Activated T-cell treated with anti-CD3 and anti-CD28 coated beads, Interleukin-2, amount 50 U/mL, for 72 hours (primary cell): ENCODE measurements around the gene KBTBD13. TPM values are rescaled to one million over a fixed set of nuclear protein-coding genes. Genes with fewer than 3 reads are reported as not detected.
A peak's percentile ranks its signal among the peaks of the same experiment; 100 is the strongest.
"Not testable (repeated sequence)": the region's sequence is repeated elsewhere in the genome, so short reads cannot be mapped to it uniquely, and the experiment has no call there.

Experiments used
- ATAC-seq, 2 donors: fragments of 150-1000 bp; cut with Tn5 transposase; replicated peaks in 1 of 2; 2 replicates each; pipeline ENCODE4 v1.10.0; 2021; ENCODE audit warnings: moderate library complexity in 2 of 2, mild to moderate bottlenecking in 1 of 2
- DNase-seq, 2 donors: peaks; one replicate each; pipeline ENCODE4 v3.0.0; 2021 to 2022; ENCODE audit warnings: mixed read lengths in 1 of 2
- H3K27ac Mint-ChIP-seq: one replicate; pipeline ENCODE4 v1.8.0; 2022; ENCODE audit warnings: mild to moderate bottlenecking, moderate library complexity, mixed read lengths
- H3K27me3 Mint-ChIP-seq: one replicate; pipeline ENCODE4 v1.8.0; 2022; ENCODE audit warnings: low read depth, mixed read lengths
- H3K36me3 Mint-ChIP-seq, 2 donors: one replicate each; pipeline ENCODE4 v1.8.0; 2022; ENCODE audit warnings: mixed read lengths in 2 of 2, mild to moderate bottlenecking in 1 of 2; ENCODE audit not compliant: insufficient read depth in 2 of 2
- H3K4me1 Mint-ChIP-seq: one replicate; pipeline ENCODE4 v1.8.0; 2022; ENCODE audit warnings: low read depth, mixed read lengths
- H3K4me3 Mint-ChIP-seq, 2 donors: one replicate each; pipeline ENCODE4 v1.8.0; 2022; ENCODE audit warnings: mild to moderate bottlenecking in 2 of 2, mixed read lengths in 2 of 2, moderate library complexity in 2 of 2
- H3K9me3 Mint-ChIP-seq, 2 donors: one replicate each; pipeline ENCODE4 v1.8.0; 2022; ENCODE audit warnings: mixed read lengths in 2 of 2
- total RNA-seq, 2 donors: library from RNA; stranded (reverse); gene quantifications; one replicate each; pipeline ENCODE4 v1.2.3, GENCODE V29; 2022

The KBTBD13 gene
- total RNA-seq, 2 donors from 2014 or later: not detected

DNA sequence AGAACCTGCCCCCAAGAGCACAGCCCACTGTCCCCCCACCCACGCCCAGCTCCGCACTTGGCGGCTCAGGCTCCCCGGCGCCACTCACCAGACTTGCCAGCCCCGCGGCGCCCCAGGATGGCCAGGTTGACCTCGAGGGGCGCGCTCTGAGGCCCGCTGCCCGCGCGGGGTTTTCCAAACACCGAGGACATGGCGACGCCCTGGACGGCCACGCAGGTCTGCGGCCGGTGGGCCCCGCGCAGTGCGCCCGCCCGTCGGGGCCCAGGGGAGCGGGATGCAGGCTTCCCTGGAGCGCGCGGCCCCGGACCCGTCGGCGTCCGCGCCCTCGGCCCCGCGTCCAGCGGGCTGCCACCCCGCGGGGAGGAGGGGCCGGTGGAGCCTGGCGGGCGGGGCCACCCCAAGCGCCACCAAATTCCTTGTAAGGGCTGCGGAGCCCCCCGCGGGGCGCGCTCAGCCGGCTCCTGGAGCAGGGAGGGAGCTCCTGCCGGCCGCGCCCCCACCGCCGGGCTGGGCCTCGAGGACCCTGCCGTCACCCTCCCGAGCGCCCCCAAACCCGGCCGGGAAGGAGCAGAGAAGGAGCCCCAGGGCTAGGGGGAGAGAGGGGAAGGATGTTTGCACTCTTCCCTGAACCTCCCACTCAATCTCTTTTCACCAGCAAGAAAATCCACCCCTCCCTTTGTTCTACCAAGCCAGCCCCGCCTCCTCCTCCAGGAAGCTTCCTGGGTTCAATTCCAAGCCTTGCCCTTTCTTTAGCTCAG is 8.7 kb upstream of the KBTBD13 start, which contains the start of gene RASL12:
RASL12 (minus strand) TSS at position 347 of the 758 bp plus-strand sequence; CDS start at position 191, 156 bp downstream.
- Mint-ChIP-seq H3K9me3 (no peaks in the 10 kb centered on the region), H3K4me3 (peak within 1 kb of the TSS; percentile 30 to 68), H3K36me3 (no peaks in the 10 kb centered on the region), H3K4me1 (peaks cover 6% of the 10 kb centered on the region), H3K27ac (no peak within 1 kb of the TSS), H3K27me3 (peaks cover 35% of the 10 kb centered on the region)
- DNase-seq (no peak), ATAC-seq (no peak)

DNA sequence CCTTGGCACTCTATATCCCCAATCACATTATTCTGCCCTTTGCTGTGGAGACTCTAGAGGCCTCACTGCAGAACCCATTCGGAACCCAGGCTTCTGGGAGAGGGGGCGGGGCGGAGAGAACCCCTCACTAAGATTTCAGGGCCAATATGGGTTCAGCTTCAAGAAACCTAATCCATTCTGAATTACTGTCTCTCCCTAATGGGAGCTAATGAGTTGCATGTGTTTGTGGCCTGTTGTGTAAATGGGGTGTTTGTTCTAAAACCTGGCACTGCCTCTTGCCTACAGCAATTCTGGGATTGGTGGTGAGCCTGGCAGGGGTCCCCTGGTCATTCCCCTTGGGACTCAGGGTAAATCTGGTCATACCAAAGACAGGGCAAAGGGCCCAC is 8.2 kb upstream of the KBTBD13 start:
- Mint-ChIP-seq H3K27me3 (peaks cover 35% of the 10 kb centered on the region), H3K9me3 (no peaks in the 10 kb centered on the region), H3K36me3 (no peaks in the 10 kb centered on the region), H3K4me1 (peaks cover 6% of the 10 kb centered on the region), H3K4me3 (peak overlapping the region; percentile 30 to 65), H3K27ac (no peak overlapping the region)
- ATAC-seq (no peak), DNase-seq (no peak)

DNA sequence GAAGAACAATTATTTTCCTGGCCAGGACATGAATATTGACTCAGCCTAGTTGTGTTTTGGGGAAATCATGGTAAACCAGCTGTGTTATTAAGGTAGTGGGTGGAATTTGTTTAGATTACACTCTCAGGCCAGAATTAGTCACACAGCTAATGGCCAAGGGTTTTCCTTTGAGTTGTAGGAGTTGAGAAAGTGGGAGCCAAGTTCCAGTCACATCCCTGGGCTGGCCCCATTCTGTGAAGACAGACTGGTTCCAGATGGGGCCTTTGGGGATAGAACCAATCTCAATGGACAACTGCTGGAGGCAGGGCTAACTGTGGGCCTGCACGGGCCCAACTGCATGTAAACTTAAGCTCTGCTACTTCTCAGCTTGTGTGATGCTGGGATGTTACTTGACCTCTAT is 7.4 kb upstream of the KBTBD13 start:
- Mint-ChIP-seq H3K27me3 (peaks cover 35% of the 10 kb centered on the region), H3K36me3 (no peaks in the 10 kb centered on the region)
- no peak for ATAC-seq

DNA sequence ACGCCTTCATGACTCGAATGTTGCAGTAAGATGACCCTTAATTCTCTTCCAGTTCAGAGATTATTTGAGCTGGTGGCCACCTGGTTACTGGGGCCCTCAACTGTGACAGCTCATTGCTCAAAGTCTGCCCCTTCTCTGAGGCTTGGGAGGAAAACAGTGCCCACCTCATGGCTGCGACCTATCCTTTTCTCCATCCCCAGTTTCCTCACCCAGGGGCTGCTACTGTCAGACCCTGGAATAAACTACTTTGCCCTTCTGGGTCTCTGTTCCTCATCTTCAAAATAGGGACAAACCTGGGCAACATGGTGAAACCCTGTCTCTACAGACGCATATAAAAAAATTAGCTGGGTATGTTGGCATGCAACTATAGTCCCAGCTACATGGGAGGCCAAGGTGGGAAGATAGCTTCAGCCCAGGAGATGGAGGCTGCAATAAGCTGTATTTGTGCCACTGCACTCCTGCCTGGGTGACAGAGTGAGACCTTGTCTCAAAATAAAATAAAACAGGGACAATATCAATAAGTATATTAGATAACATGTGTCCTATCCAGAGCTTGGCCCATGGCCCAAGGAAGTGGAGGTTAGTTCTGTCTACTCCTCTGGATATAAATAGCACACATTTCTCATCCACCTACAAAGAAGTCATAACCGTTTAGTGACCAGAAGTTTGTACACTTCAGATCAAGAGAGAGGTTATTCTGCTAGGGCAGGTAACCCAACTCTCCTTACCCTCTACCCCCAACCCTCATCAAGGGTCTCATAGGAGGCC is 6.6 kb upstream of the KBTBD13 start:
- Mint-ChIP-seq H3K27me3 (peaks cover 35% of the 10 kb centered on the region), H3K4me3 (no peak overlapping the region), H3K36me3 (no peaks in the 10 kb centered on the region), H3K4me1 (peaks cover 6% of the 10 kb centered on the region), H3K27ac (no peak overlapping the region), H3K9me3 (no peaks in the 10 kb centered on the region)
- ATAC-seq (no peak), DNase-seq (no peak)

More for the DNA sequence above, 7.4 kb upstream of the KBTBD13 start:
- no peak for DNase-seq
- H3K4me1 Mint-ChIP-seq: peaks cover 6% of the 10 kb centered on the region
- H3K4me3 Mint-ChIP-seq: no peak overlapping the region
- H3K27ac Mint-ChIP-seq: no peak overlapping the region
- H3K9me3 Mint-ChIP-seq: no peaks in the 10 kb centered on the region

DNA sequence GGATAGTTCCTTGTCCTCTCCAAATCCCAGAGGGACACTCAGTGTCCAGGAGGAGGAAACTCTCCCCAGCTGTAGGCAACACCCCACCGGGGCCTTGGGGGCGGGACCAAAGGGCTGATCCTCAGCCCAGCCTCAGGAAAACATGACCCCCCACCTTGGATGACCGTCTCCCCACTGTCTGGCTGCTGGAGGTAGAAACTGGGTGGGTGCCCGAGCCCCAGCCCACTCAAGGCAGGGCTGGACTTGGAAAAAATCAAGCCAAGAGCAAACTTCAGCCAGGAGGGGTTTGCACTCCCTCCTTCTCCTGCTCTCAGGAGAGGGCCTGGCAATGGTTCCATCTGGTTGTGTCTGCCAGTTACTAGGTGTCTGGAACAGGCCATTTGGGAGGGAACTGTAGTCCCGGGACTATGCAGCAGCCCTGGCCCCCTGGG is 5.2 kb upstream of the KBTBD13 start:
- Mint-ChIP-seq H3K36me3 (no peaks in the 10 kb centered on the region), H3K4me1 (peaks cover 6% of the 10 kb centered on the region), H3K9me3 (no peaks in the 10 kb centered on the region), H3K27me3 (peaks cover 26% of the 10 kb centered on the region), H3K4me3 (no peak overlapping the region), H3K27ac (no peak overlapping the region)
- DNase-seq (no peak), ATAC-seq (no peak)

DNA sequence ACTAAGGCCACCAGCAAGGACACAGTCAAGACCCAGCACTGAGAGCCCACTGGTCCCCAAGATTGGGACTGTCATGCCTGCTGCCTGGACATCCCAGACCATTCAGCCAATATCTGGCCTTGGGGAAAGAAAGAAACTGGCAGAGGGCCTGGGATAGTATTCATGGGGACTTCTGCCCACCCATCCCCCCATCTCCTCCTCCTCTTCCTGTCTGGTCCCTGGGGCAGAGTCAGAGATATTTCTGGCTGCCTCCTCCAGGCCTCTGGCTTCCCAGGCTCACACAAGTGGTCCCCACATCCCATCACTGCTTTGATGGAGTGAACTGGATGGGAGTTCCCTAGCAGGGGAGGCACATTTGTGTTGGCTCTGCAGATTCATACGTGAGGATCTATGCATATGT is 4.5 kb upstream of the KBTBD13 start:
- Mint-ChIP-seq H3K27ac (no peak overlapping the region), H3K36me3 (no peaks in the 10 kb centered on the region), H3K27me3 (peaks cover 21% of the 10 kb centered on the region), H3K4me1 (peaks cover 6% of the 10 kb centered on the region), H3K4me3 (no peak overlapping the region), H3K9me3 (no peaks in the 10 kb centered on the region)
- ATAC-seq (no peak), DNase-seq (no peak)

DNA sequence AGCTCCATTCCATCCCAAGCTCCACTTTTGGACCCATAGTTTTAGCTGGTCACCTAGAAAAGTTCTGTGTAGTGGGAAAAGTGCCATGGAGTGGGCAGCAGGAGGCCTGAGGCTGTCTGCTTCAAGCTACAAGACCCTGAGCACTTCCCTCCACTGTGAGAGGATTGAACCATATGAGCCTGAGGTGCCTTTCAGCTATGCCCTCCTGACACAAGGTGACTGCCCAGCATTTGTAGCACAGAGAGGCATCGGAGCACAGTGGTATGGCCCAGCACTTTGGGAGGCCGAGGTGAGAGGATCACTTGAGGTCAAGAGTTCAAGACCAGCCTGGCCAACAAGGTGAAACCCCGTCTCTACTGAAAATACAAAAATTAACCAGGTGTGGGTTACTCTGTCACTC is 3.9 kb upstream of the KBTBD13 start:
- no peak overlapping the region for H3K4me3 Mint-ChIP-seq
- DNase-seq (no peak), ATAC-seq (no peak)
- H3K4me1 Mint-ChIP-seq: peaks cover 7% of the 10 kb centered on the region
- H3K27ac Mint-ChIP-seq: no peak overlapping the region
- peaks cover 17% of the 10 kb centered on the region for H3K27me3 Mint-ChIP-seq
- no peaks in the 10 kb centered on the region for H3K9me3 Mint-ChIP-seq
- H3K36me3 Mint-ChIP-seq: no peaks in the 10 kb centered on the region

DNA sequence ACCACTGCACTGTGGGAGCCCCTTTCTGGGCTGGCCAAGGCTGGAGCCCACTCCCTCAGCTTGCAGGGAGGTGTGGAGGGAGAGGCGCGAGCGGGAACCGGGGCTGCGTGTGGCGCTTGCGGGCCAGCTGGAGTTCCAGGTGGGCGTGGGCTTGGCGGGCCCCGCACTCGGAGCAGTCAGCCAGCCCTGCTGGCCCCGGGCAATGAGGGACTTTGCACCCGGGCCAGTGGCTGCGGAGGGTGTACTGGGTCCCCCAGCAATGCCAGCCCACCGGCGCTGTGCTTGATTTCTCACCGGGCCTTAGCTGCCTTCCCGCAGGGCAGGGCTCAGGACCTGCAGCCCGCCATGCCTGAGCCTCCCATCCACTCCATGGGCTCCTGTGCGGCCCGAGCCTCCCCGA is 1.6 kb upstream of the KBTBD13 start:
- H3K4me1 Mint-ChIP-seq, H3K4me3 Mint-ChIP-seq, H3K27ac Mint-ChIP-seq, DNase-seq, H3K36me3 Mint-ChIP-seq, ATAC-seq, H3K9me3 Mint-ChIP-seq: not testable (repeated sequence)
- peaks cover 25% of the 10 kb centered on the region for H3K27me3 Mint-ChIP-seq

DNA sequence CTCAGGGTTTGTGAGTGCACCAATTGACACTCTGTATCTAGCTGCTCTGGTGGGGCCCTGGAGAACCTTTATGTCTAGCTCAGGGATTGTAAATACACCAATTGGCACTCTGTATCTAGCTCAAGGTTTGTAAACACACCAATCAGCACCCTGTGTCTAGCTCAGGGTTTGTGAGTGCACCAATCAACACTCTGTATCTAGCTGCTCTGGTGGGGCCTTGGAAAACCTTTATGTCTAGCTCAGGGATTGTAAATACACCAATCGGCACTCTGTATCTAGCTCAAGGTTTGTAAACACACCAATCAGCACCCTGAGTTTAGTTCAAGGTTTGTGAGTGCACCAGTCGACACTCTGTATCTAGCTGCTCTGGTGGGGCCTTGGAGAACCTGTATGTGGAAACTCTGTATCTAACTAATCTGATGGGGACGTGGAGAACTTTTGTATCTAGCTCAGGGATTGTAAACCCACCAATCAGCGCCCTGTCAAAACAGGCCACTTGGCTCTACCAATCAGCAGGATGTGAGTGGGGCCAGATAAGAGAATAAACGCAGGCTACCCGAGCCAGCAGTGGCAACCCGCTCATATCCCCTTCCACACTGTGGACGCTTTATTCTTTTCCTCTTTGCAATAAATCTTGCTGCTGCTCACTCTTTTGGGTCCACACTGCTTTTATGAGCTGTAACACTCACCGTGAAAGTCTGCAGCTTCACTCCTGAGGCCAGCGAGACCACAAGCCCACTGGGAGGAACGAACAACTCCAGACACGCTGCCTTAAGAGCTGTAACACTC is 745 bp upstream of the KBTBD13 start:
- H3K4me3 Mint-ChIP-seq, H3K36me3 Mint-ChIP-seq, H3K27ac Mint-ChIP-seq, H3K4me1 Mint-ChIP-seq, DNase-seq, H3K9me3 Mint-ChIP-seq, ATAC-seq: not testable (repeated sequence)
- H3K27me3 Mint-ChIP-seq: peaks cover 25% of the 10 kb centered on the region

DNA sequence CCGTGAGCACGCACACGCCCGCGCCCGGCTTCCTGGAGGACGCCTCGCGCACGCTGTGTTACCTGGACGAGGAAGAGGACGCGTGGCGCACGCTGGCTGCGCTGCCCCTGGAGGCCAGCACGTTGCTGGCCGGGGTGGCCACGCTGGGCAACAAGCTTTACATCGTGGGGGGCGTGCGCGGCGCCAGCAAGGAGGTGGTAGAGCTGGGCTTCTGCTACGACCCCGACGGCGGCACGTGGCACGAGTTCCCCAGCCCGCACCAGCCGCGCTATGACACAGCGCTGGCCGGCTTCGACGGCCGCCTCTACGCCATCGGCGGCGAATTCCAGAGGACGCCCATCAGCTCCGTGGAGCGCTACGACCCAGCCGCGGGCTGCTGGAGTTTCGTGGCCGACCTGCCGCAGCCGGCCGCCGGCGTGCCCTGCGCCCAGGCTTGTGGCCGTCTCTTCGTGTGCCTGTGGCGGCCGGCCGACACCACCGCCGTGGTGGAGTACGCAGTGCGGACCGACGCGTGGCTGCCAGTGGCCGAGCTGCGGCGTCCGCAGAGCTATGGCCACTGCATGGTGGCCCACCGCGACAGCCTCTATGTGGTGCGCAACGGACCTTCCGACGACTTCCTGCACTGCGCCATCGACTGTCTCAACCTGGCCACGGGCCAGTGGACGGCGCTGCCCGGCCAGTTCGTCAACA is 890 bp downstream of the KBTBD13 start:
- no peak for ATAC-seq
- Mint-ChIP-seq H3K9me3 (no peaks in the 10 kb centered on the region), H3K4me3 (peak overlapping the region in 1 of 2 donors; percentile 31), H3K4me1 (peaks cover 18% of the 10 kb centered on the region), H3K27me3 (peaks cover 27% of the 10 kb centered on the region), H3K36me3 (no peaks in the 10 kb centered on the region), H3K27ac (no peak overlapping the region)
- no peak for DNase-seq

DNA sequence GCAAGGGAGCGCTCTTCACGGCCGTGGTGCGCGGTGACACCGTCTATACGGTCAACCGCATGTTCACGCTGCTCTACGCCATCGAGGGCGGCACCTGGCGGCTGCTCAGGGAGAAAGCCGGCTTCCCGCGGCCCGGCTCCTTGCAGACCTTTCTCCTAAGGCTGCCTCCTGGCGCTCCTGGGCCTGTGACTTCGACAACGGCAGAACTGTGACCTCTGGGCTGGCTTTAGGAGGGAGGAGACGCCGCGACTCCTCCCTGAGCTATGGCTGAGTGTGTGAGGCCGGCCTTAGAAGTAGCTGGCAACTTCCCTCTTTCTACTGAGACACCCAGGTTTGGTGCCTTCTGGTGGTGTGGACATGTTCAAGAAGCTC is 1.4 kb downstream of the KBTBD13 start:
- no peaks in the 10 kb centered on the region for H3K36me3 Mint-ChIP-seq
- no peaks in the 10 kb centered on the region for H3K9me3 Mint-ChIP-seq
- H3K27me3 Mint-ChIP-seq: peaks cover 32% of the 10 kb centered on the region
- H3K4me1 Mint-ChIP-seq: peaks cover 24% of the 10 kb centered on the region
- H3K4me3 Mint-ChIP-seq: peak overlapping the region in 1 of 2 donors; percentile 31
- peak; percentile 64 to 79 for ATAC-seq
- peak; percentile 54 to 68 for DNase-seq
- H3K27ac Mint-ChIP-seq: no peak overlapping the region

DNA sequence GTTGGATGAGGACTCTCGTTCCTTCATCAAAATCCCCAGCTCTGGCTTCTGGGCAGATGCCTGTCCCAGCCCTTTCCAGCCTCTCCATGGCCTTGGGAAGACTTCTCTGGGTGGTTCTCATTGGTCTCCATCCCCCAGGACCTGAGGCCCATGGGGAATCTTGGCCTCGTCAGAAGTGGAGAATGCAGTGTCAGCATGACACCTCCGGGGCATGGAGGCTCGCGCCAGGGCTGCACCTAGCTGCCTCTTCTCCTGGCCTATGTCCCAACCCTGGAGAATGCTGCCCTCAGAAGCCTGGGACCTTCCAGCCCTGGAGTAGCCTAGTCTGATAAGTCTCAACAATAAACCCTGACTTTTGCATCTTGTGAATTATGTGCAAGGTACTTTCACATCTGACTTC is 3.0 kb downstream of the KBTBD13 start:
- Mint-ChIP-seq H3K36me3 (no peaks in the 10 kb centered on the region), H3K27ac (no peak overlapping the region), H3K27me3 (peaks cover 45% of the 10 kb centered on the region), H3K9me3 (no peaks in the 10 kb centered on the region), H3K4me1 (peaks cover 24% of the 10 kb centered on the region), H3K4me3 (no peak overlapping the region)
- no peak for ATAC-seq
- DNase-seq: no peak
